IMR-90 (cell line): ENCODE results near the gene RAP1GAP2. TPM values are rescaled to one million over a fixed set of nuclear protein-coding genes. Genes with fewer than 3 reads are reported as not detected.

Experiments
- ATAC-seq: fragments of 200-7000 bp; cut with Tn5 transposase; 2 replicates; pipeline ENCODE4 v1.9.1; 2020; ENCODE audit warnings: low read depth, mild to moderate bottlenecking, moderate library complexity
- BruUV-seq: library from RNA; stranded (reverse); fragments of 400-500 nt; replicated peaks from 2 replicates; lab custom pipeline; 2021; lab: Mats Ljungman, UMichigan
- CTCF ChIA-PET: fragments of 300-600 bp; formaldehyde crosslinking; extraction: SDS; loops from one replicate; lab custom pipeline; 2021; ENCODE audit warnings: antibody characterized with exemption; lab: Yijun Ruan, JAX
- POLR2A ChIA-PET: fragments of 300-600 bp; sonication (Branson Sonifier 250); formaldehyde crosslinking; loops from one replicate; lab custom pipeline; 2022; ENCODE audit warnings: antibody characterized with exemption; ENCODE audit not compliant: unreplicated experiment; lab: Charles Lee
- DNase-seq: peaks from one replicate; pipeline ENCODE4 v3.0.0; 2013
- H2AFZ ChIP-seq: replicated peaks from 2 replicates; pipeline ENCODE3; 2013; ENCODE audit warnings: low read length, mild to moderate bottlenecking; ENCODE audit not compliant: poor library complexity
- H2AK5ac ChIP-seq: 2 replicates; pipeline ENCODE4 v1.6.1; 2013; ENCODE audit warnings: low read depth, low read length, inconsistent platforms
- H2AK9ac ChIP-seq: replicated peaks from 2 replicates; pipeline ENCODE3; 2013; ENCODE audit warnings: mild to moderate bottlenecking, low read depth, low read length, moderate library complexity; ENCODE audit not compliant: poor library complexity
- H2BK120ac ChIP-seq: 2 replicates; pipeline ENCODE4 v1.6.1; 2013; ENCODE audit warnings: low read depth, low read length, inconsistent platforms
- H2BK15ac ChIP-seq: 3 replicates; pipeline ENCODE4 v1.6.1; 2013; ENCODE audit warnings: low read depth, low read length, inconsistent platforms
- H2BK20ac ChIP-seq: 2 replicates; pipeline ENCODE4 v1.6.1; 2013; ENCODE audit warnings: low read depth, mild to moderate bottlenecking, inconsistent platforms, low read length, moderate library complexity
- H2BK5ac ChIP-seq: 2 replicates; pipeline ENCODE4 v1.6.1; 2013; ENCODE audit warnings: mild to moderate bottlenecking, low read depth, low read length, inconsistent platforms; ENCODE audit not compliant: poor library complexity, severe bottlenecking
- H3K14ac ChIP-seq: replicated peaks from 2 replicates; pipeline ENCODE4 v1.6.1; 2013; ENCODE audit warnings: low read depth, low read length, inconsistent platforms
- H3K18ac ChIP-seq: 2 replicates; pipeline ENCODE4 v1.6.1; 2013; ENCODE audit warnings: low read depth, low read length, control low read depth
- H3K23ac ChIP-seq: 2 replicates; pipeline ENCODE4 v1.6.1; 2013; ENCODE audit warnings: low read depth, low read length, inconsistent platforms
- H3K27ac ChIP-seq: 2 replicates; pipeline ENCODE4 v1.5.1; 2013; ENCODE audit warnings: mild to moderate bottlenecking, control low read depth, low read length; ENCODE audit not compliant: insufficient read depth
- H3K27me3 ChIP-seq: 2 replicates; pipeline ENCODE4 v1.6.1; 2013; ENCODE audit warnings: low read length; ENCODE audit not compliant: control insufficient read depth, insufficient read depth
- H3K36me3 ChIP-seq: 2 replicates; pipeline ENCODE4 v1.6.1; 2013; ENCODE audit warnings: low read length, mixed read lengths; ENCODE audit not compliant: control insufficient read depth, insufficient read depth
- H3K4ac ChIP-seq: 2 replicates; pipeline ENCODE4 v1.6.1; 2013; ENCODE audit warnings: low read depth, low read length, inconsistent platforms
- H3K4me1 ChIP-seq: 2 replicates; pipeline ENCODE4 v1.6.1; 2013; ENCODE audit warnings: low read length, mixed read lengths; ENCODE audit not compliant: control insufficient read depth, insufficient read depth
- H3K4me2 ChIP-seq: 2 replicates; pipeline ENCODE4 v1.6.1; 2013; ENCODE audit warnings: low read depth, mild to moderate bottlenecking, control low read depth, low read length, moderate library complexity
- H3K4me3 ChIP-seq: 2 replicates; pipeline ENCODE4 v1.5.1; 2013; ENCODE audit warnings: low read depth, mild to moderate bottlenecking, control low read depth, low read length, moderate library complexity; ENCODE audit not compliant: insufficient read depth
- H3K56ac ChIP-seq: 2 replicates; pipeline ENCODE4 v1.6.1; 2013; ENCODE audit warnings: low read length, inconsistent platforms; ENCODE audit not compliant: insufficient read depth; ENCODE audit errors: extremely low read depth
- H3K79me1 ChIP-seq, 2 experiments: 2 replicates each; pipeline ENCODE4 v1.6.1; 2013; ENCODE audit warnings: low read length in 2 of 2, inconsistent platforms in 1 of 2, low read depth in 1 of 2
- H3K9ac ChIP-seq: 2 replicates; pipeline ENCODE4 v1.6.1; 2013; ENCODE audit warnings: low read depth, low read length, control low read depth
- H3K9me1 ChIP-seq: 2 replicates; pipeline ENCODE4 v1.6.1; 2013; ENCODE audit warnings: low read length, inconsistent platforms; ENCODE audit not compliant: insufficient read depth
- H3K9me3 ChIP-seq: 2 replicates; pipeline ENCODE4 v1.6.1; 2013; ENCODE audit warnings: low read length; ENCODE audit not compliant: control insufficient read depth, insufficient read depth
- H4K20me1 ChIP-seq: 2 replicates; pipeline ENCODE4 v1.6.1; 2013; ENCODE audit warnings: low read length, inconsistent platforms; ENCODE audit not compliant: insufficient read depth
- H4K5ac ChIP-seq: 2 replicates; pipeline ENCODE4 v1.6.1; 2013; ENCODE audit warnings: mild to moderate bottlenecking, low read depth, low read length, control low read depth
- H4K8ac ChIP-seq, 2 experiments: 2 replicates each; pipeline ENCODE4 v1.6.1; 2013; ENCODE audit warnings: low read depth in 2 of 2, low read length in 2 of 2, control low read depth in 1 of 2, inconsistent platforms in 1 of 2
- H4K91ac ChIP-seq: 2 replicates; pipeline ENCODE4 v1.6.1; 2013; ENCODE audit warnings: low read depth, low read length, inconsistent platforms; ENCODE audit not compliant: insufficient read depth
- BHLHE40 ChIP-seq: fragments of 150-350 bp; IDR thresholded peaks from 2 replicates; pipeline ENCODE4 v1.6.1; 2016; ENCODE audit warnings: mild to moderate bottlenecking, low read depth, low read length
- CEBPB ChIP-seq: IDR thresholded peaks from 2 replicates; pipeline ENCODE4 v1.6.1; 2012; ENCODE audit warnings: low read depth, low read length, improper control_type of control experiment
- CHD1 ChIP-seq: IDR thresholded peaks from 2 replicates; pipeline ENCODE4 v1.6.1; 2012; ENCODE audit warnings: low read depth, low read length, improper control_type of control experiment
- FOS ChIP-seq: fragments of 150-350 bp; IDR thresholded peaks from 2 replicates; pipeline ENCODE4 v1.6.1; 2016; ENCODE audit warnings: low read depth, low read length
- MAFK ChIP-seq: IDR thresholded peaks from 2 replicates; pipeline ENCODE4 v1.6.1; 2012; ENCODE audit warnings: low read depth, low read length, improper control_type of control experiment
- MAZ ChIP-seq: IDR thresholded peaks from 2 replicates; pipeline ENCODE4 v1.6.1; 2012; ENCODE audit warnings: low read depth, mild to moderate bottlenecking, low read length, improper control_type of control experiment, moderate library complexity, borderline replicate concordance
- MXI1 ChIP-seq: IDR thresholded peaks from 2 replicates; pipeline ENCODE4 v1.6.1; 2012; ENCODE audit warnings: low read depth, mild to moderate bottlenecking, low read length, moderate library complexity, borderline replicate concordance
- NFE2L2 ChIP-seq: fragments of 150-350 bp; IDR thresholded peaks from 2 replicates; pipeline ENCODE4 v1.6.1; 2016; ENCODE audit warnings: low read depth, mild to moderate bottlenecking, low read length
- POLR2A ChIP-seq: IDR thresholded peaks from 2 replicates; pipeline ENCODE4 v1.6.1; 2012; ENCODE audit warnings: mild to moderate bottlenecking, low read depth, low read length
- RAD21 ChIP-seq: IDR thresholded peaks from 2 replicates; pipeline ENCODE4 v1.6.1; 2012; ENCODE audit warnings: low read length, improper control_type of control experiment
- RCOR1 ChIP-seq: IDR thresholded peaks from 2 replicates; pipeline ENCODE4 v1.6.1; 2012; ENCODE audit warnings: mild to moderate bottlenecking, low read length, improper control_type of control experiment; ENCODE audit not compliant: insufficient replicate concordance
- RFX5 ChIP-seq: IDR thresholded peaks from 2 replicates; pipeline ENCODE4 v1.8.0; 2012; ENCODE audit warnings: low read depth, mild to moderate bottlenecking, low read length, moderate library complexity
- SMC3 ChIP-seq: fragments of 150-350 bp; IDR thresholded peaks from 2 replicates; pipeline ENCODE4 v1.6.1; 2016; ENCODE audit warnings: low read depth, mild to moderate bottlenecking, antibody characterized with exemption, low read length, moderate library complexity
- WGBS, 2 experiments: methylation state at CpG; one replicate each; pipeline versions ENCODE4 v1.1.5 to v1.1.7; 2013; ENCODE audit warnings: missing lambda C conversion rate in 2 of 2; ENCODE audit not compliant: insufficient read length in 1 of 2; ENCODE audit errors: extremely low coverage in 2 of 2; 5-methylcytosine and 5-hydroxymethylcytosine counted together
- dilution Hi-C: fragments of 300-500 bp; cut with HindIII; formaldehyde crosslinking; loops from one replicate; pipeline ENCODE4 v1.14.3; 2018; ENCODE audit warnings: low sequenced_read_pairs; ENCODE audit not compliant: unreplicated experiment
- in situ Hi-C: fragments of 300-500 bp; cut with MboI; formaldehyde crosslinking; loops from 3 replicates; pipeline ENCODE4 v1.14.3; 2019; ENCODE audit warnings: low sequenced_read_pairs, inconsistent platforms, mixed read lengths
- intact Hi-C: fragments of 100-400 bp; cut with micrococcal nuclease; formaldehyde crosslinking; loops from 2 replicates; pipeline ENCODE4 v1.10.0; 2022
- polyA plus RNA-seq, 3 experiments: library from polyadenylated mRNA; depleted of rRNA; stranded (reverse); fragments of >200 nt; gene quantifications; 2 replicates each; pipeline ENCODE4 v1.2.3, GENCODE V29; 2012; ENCODE audit warnings: low replicate concordance in 1 of 3
- total RNA-seq: library from RNA; depleted of rRNA; stranded (reverse); fragments of >200 nt; gene quantifications from 2 replicates; pipeline ENCODE4 v1.2.3, GENCODE V29; 2012
- TF ChIP-seq, protein P1 (sequence below): fragments of 150-350 bp; IDR thresholded peaks from 2 replicates; pipeline ENCODE4 v1.6.1; 2016; ENCODE audit warnings: low read depth, mild to moderate bottlenecking, low read length, moderate library complexity, borderline replicate concordance
- TF ChIP-seq, protein P2 (sequence below): fragments of 150-350 bp; IDR thresholded peaks from 2 replicates; pipeline ENCODE4 v1.6.1; 2017; ENCODE audit warnings: mild to moderate bottlenecking, antibody characterized with exemption, low read length, low read depth

Gene RAP1GAP2
- total and polyA plus RNA-seq, 2 of the 4 experiments (the other 2 are of a cell fraction), result 5.7 to 7.5 TPM

DNA sequence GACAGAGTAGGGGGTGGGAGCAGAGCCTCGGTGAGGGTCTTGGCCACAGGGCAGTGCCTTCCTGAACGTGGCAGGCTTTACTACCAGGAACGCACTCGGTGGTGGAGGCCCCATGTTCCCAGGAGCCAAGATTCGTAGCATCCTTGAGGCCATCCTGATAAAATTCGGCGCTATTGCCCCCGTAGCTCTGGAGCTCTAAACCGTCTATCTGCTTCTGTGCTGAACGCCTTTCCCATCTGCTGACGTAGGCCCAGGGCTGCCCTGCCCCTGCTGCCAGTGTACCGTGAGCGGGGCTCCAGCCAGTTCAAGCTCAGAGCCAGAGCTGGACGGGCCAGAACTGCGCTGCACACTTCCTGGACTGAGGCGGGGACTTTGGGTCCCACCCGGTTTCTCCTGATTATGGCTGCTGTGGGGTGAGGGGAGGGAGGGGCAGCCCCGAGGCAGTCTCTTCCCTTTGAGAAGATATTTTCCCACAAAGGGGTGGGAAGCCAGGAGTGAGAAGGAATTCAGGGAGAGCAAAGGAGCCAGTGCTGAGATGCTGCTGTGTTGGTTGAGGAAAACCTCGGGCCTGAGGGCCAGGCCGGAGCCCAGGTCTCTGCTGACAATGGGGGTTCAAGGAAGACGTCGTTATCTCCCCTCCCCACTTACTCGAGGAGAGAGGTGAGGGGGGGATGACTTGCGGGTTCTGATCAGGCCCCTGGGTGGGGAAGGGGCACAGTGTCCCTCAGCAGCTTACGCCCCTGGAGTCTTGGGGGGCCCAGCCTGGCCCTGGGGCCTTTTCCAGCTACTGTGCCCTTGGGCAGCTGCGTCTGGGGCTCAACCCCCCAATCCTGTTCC, 237.7 kb downstream of the RAP1GAP2 start:
- in situ Hi-C loops, result loop anchor here (25.0 kb wide), 1 partner anchor 778 kb away; the partner anchor contains the start of gene ITGAE
- TF ChIP-seq RCOR1, result no peak
- TF ChIP-seq MAFK, result no peak
- no peak for TF ChIP-seq BHLHE40
- TF ChIP-seq MAZ, result no peak
- no peak for TF ChIP-seq RAD21
- TF ChIP-seq POLR2A, result no peak
- no peak for TF ChIP-seq RFX5
- TF ChIP-seq CHD1, result no peak
- TF ChIP-seq, protein P1, sequence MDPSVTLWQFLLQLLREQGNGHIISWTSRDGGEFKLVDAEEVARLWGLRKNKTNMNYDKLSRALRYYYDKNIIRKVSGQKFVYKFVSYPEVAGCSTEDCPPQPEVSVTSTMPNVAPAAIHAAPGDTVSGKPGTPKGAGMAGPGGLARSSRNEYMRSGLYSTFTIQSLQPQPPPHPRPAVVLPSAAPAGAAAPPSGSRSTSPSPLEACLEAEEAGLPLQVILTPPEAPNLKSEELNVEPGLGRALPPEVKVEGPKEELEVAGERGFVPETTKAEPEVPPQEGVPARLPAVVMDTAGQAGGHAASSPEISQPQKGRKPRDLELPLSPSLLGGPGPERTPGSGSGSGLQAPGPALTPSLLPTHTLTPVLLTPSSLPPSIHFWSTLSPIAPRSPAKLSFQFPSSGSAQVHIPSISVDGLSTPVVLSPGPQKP, result no peak
- TF ChIP-seq CEBPB, result no peak
- no peak for TF ChIP-seq FOS
- TF ChIP-seq NFE2L2, result no peak
- no peak for TF ChIP-seq SMC3
- TF ChIP-seq, protein P2, sequence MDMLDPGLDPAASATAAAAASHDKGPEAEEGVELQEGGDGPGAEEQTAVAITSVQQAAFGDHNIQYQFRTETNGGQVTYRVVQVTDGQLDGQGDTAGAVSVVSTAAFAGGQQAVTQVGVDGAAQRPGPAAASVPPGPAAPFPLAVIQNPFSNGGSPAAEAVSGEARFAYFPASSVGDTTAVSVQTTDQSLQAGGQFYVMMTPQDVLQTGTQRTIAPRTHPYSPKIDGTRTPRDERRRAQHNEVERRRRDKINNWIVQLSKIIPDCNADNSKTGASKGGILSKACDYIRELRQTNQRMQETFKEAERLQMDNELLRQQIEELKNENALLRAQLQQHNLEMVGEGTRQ, result no peak
- no peak for TF ChIP-seq MXI1

More for the DNA sequence above, 237.7 kb downstream of the RAP1GAP2 start:
- Histone ChIP-seq H3K4me2 (no peak overlapping the region), H3K18ac (no peak overlapping the region), H4K20me1 (no peaks in the 10 kb centered on the region; the same call in 1 of the 2 replicates), H3K27ac (no peak overlapping the region), H3K4me3 (no peak overlapping the region), H2BK120ac (no peak overlapping the region), H2AK9ac (peak overlapping the region; percentile 42), H3K4ac (no peak overlapping the region), H3K4me1 (peaks cover 2% of the 10 kb centered on the region; the same call in 1 of the 2 replicates), H2AK5ac (no peak overlapping the region), H3K9me3 (no peaks in the 10 kb centered on the region), H2BK5ac (no peak overlapping the region), H3K9ac (no peak overlapping the region), H3K36me3 (no peaks in the 10 kb centered on the region), H3K14ac (no peak overlapping the region), H4K8ac (no peak overlapping the region), H4K5ac (no peak overlapping the region), H3K79me1 (no peaks in the 10 kb centered on the region; a peak in 1 of 4 replicates), H2BK15ac (no peak overlapping the region), H3K23ac (no peak overlapping the region), H3K27me3 (no peaks in the 10 kb centered on the region), H2BK20ac (no peak overlapping the region), H3K9me1 (peaks cover 4% of the 10 kb centered on the region), H2AFZ (no peak overlapping the region), H3K56ac (no peak overlapping the region), H4K91ac (no peak overlapping the region)
- no peak for DNase-seq
- dilution Hi-C loops, result no loop called here
- ChIA-PET POLR2A (no interaction called here), CTCF (no interaction called here)
- ATAC-seq, result no peak
- intact Hi-C loops, result no loop called here
- BruUV-seq, result no TSS peak
- 73% methylated on average over 14 of the region's 26 CpGs; no CpG with 5 or more reads in 1 of the 2 experiments for WGBS, 2 experiments
